Osteocyte (in vitro differentiated cells): ENCODE results near the gene MS4A4A. TPM values are rescaled to one million over a fixed set of nuclear protein-coding genes. Genes with fewer than 3 reads are reported as not detected.

ENCODE experiments used
- DNase-seq: peaks from one replicate; pipeline ENCODE4 v3.0.0; 2021; ENCODE audit warnings: mixed read lengths; ENCODE audit not compliant: unreplicated experiment; ENCODE audit errors: extremely low spot score
- H3K27ac Mint-ChIP-seq: one replicate; pipeline ENCODE4 v1.8.0; 2021; ENCODE audit warnings: mild to moderate bottlenecking, mixed read lengths; ENCODE audit not compliant: unreplicated experiment
- H3K27me3 Mint-ChIP-seq: one replicate; pipeline ENCODE4 v1.8.0; 2021; ENCODE audit warnings: mixed read lengths; ENCODE audit not compliant: unreplicated experiment
- H3K36me3 Mint-ChIP-seq: one replicate; pipeline ENCODE4 v1.8.0; 2021; ENCODE audit warnings: mixed read lengths; ENCODE audit not compliant: unreplicated experiment
- H3K4me1 Mint-ChIP-seq: one replicate; pipeline ENCODE4 v1.8.0; 2021; ENCODE audit warnings: mixed read lengths; ENCODE audit not compliant: unreplicated experiment
- H3K4me3 Mint-ChIP-seq: one replicate; pipeline ENCODE4 v1.8.0; 2021; ENCODE audit warnings: mild to moderate bottlenecking, moderate library complexity, mixed read lengths; ENCODE audit not compliant: unreplicated experiment
- H3K9me3 Mint-ChIP-seq: one replicate; pipeline ENCODE4 v1.8.0; 2021; ENCODE audit warnings: mixed read lengths; ENCODE audit not compliant: unreplicated experiment
- total RNA-seq: library from RNA; stranded (reverse); gene quantifications from 2 replicates; pipeline ENCODE4 v1.2.1, GENCODE V29; 2021
- TF ChIP-seq, protein P1 (sequence below): fragments of 200-600 bp; sonication (generic); IDR thresholded peaks from 2 replicates; pipeline ENCODE4 v1.5.0; 2021; ENCODE audit warnings: antibody characterized with exemption, mild to moderate bottlenecking, moderate library complexity

The MS4A4A gene
- total RNA-seq, 1 donor from 2014 or later = not detected

DNA sequence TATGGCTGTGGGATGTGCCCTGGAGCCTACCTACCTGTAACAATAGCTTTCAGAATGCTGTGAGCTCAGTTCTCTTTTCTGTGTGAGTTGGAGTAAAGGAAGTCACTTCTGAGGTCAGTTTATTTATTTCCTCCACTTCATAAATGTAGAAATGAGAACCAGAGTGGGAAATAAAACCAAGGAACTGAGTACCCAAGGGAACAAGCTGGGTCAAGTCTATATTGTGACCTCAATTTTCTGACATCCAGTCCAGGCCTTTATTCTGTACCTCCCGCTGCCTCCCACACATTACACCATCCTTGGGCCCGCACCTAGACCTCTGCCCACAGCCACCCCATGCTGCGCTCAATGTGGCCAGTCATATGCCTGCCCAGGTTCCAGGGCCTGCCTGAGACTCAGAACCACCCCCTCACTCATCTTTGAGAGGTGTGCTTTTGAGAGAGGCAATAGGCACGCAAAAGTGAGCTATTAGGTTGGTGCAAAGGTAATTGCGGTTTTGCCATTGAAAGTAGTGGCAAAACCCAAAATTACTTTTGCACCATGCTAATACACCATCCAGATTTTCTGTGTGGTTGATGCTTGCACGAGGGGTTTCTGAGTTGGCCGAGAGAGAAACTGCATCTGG lies 56.4 kb downstream of the MS4A4A start:
- no peaks in the 10 kb centered on the region for H3K36me3 Mint-ChIP-seq
- H3K4me1 Mint-ChIP-seq = no peaks in the 10 kb centered on the region
- H3K27me3 Mint-ChIP-seq = no peaks in the 10 kb centered on the region
- DNase-seq = no peak
- TF ChIP-seq, protein P1, sequence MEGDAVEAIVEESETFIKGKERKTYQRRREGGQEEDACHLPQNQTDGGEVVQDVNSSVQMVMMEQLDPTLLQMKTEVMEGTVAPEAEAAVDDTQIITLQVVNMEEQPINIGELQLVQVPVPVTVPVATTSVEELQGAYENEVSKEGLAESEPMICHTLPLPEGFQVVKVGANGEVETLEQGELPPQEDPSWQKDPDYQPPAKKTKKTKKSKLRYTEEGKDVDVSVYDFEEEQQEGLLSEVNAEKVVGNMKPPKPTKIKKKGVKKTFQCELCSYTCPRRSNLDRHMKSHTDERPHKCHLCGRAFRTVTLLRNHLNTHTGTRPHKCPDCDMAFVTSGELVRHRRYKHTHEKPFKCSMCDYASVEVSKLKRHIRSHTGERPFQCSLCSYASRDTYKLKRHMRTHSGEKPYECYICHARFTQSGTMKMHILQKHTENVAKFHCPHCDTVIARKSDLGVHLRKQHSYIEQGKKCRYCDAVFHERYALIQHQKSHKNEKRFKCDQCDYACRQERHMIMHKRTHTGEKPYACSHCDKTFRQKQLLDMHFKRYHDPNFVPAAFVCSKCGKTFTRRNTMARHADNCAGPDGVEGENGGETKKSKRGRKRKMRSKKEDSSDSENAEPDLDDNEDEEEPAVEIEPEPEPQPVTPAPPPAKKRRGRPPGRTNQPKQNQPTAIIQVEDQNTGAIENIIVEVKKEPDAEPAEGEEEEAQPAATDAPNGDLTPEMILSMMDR = no peak
- no peak overlapping the region for H3K4me3 Mint-ChIP-seq
- no peaks in the 10 kb centered on the region for H3K9me3 Mint-ChIP-seq
- no peak overlapping the region for H3K27ac Mint-ChIP-seq

DNA sequence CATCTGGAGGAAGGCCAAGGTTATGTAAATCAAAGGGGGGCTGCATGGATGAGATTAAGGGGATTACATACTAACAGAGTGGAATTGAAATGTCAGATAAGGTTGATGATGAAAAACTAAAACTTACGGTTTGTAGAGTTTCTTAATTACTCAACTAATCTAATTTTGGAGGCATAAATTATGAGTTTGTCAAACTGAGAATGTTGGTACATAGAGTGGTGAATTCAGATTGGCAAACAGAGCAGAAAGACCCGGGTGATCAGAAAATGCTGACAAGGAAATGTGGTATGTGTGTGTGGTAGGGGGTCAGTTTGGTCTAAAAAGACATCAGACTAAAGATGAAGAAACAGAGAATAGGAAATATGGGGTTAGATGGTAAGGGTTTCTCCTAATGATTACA lies 57.6 kb downstream of the MS4A4A start:
- Mint-ChIP-seq H3K36me3 (no peaks in the 10 kb centered on the region), H3K9me3 (no peaks in the 10 kb centered on the region), H3K27ac (no peak overlapping the region)

GRCh38 chr11:60339356-60339755 lies 58.9 kb downstream of the MS4A4A start:
- DNase-seq = no peak
- Mint-ChIP-seq H3K4me3 (no peak overlapping the region), H3K9me3 (no peaks in the 10 kb centered on the region)

More for the DNA sequence above, 57.6 kb downstream of the MS4A4A start:
- DNase-seq = no peak
- no peaks in the 10 kb centered on the region for H3K27me3 Mint-ChIP-seq
- TF ChIP-seq, protein P1 = no peak
- no peak overlapping the region for H3K4me3 Mint-ChIP-seq
- no peaks in the 10 kb centered on the region for H3K4me1 Mint-ChIP-seq

DNA sequence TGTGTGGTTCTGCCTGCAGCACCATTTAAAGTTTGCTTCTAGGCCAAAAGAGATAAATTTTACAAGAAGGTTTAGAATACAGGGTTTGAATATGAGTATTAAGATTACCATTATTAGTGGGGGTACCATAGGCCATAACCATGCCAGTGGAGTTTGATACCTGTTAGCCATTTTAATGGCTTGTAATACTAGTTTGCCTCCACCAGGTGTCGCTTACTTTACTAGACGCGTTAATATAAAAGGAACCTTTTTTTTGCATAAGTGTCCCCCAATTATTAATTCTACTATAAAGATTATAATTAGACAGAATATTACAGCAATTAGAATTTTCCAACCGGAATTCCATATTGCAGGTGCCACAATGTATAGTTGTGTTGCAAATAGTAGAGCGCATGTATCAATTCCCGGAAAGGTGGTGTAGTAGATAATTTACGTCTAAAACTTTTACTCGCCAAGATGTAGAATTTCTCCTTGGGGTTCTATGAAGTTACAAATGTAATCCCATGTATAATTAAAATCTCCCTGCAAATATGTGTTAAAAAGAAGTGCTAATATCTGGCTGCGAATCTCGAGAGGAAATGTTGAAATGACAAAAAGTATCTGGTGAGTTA lies 62.7 kb downstream of the MS4A4A start:
- TF ChIP-seq, protein P1 = peak; percentile 65
- H3K9me3 Mint-ChIP-seq = no peaks in the 10 kb centered on the region
- H3K27ac Mint-ChIP-seq = no peak overlapping the region
- peaks cover 4% of the 10 kb centered on the region for H3K27me3 Mint-ChIP-seq
- no peak for DNase-seq
- H3K36me3 Mint-ChIP-seq = no peaks in the 10 kb centered on the region
- H3K4me1 Mint-ChIP-seq = no peaks in the 10 kb centered on the region
- H3K4me3 Mint-ChIP-seq = no peak overlapping the region

More at GRCh38 chr11:60339356-60339755, 58.9 kb downstream of the MS4A4A start:
- TF ChIP-seq, protein P1 = no peak
- Mint-ChIP-seq H3K27ac (no peak overlapping the region), H3K4me1 (no peaks in the 10 kb centered on the region), H3K36me3 (no peaks in the 10 kb centered on the region), H3K27me3 (peaks cover 4% of the 10 kb centered on the region)

GRCh38 chr11:60344146-60344545 lies 63.7 kb downstream of the MS4A4A start:
- no peaks in the 10 kb centered on the region for H3K9me3 Mint-ChIP-seq
- TF ChIP-seq, protein P1 = no peak
- H3K27ac Mint-ChIP-seq = no peak overlapping the region
- H3K27me3 Mint-ChIP-seq = peaks cover 4% of the 10 kb centered on the region
- no peaks in the 10 kb centered on the region for H3K36me3 Mint-ChIP-seq
- no peaks in the 10 kb centered on the region for H3K4me1 Mint-ChIP-seq
- DNase-seq = no peak
- no peak overlapping the region for H3K4me3 Mint-ChIP-seq
